ENCODE data around the gene PRR9.
A peak's percentile ranks its signal among the peaks of the same experiment; 100 is the strongest.
"Not testable (repeated sequence)": the region's sequence is repeated elsewhere in the genome, so short reads cannot be mapped to it uniquely, and the experiment has no call there.

Gene PRR9, protein sequence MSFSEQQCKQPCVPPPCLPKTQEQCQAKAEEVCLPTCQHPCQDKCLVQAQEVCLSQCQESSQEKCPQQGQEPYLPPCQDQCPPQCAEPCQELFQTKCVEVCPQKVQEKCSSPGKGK

DNA sequence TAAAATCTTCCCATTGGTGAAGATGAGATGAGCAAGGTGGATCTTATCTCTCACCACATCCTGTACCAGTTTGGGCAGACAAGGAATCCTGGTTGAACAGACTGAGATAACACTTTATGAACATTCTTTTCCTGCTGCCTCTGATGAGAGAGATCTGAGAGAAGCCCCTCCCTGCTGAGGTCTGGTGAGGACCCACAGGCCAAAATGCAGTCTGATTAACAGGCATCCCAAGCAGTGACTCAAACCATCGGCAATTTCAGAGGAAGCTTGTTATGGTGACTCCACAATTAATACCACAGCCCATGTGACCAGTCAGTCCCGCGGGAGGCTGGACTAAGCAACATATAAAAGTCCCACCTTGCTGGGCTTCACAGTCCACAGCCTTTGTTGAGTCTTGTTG, at the start of gene PRR9:
Gene PRR9 (plus strand): TSS at position 373 of the 400 bp plus-strand sequence. CDS start 561 bp downstream, outside the sequence.
- no peak for DNase-seq

DNA sequence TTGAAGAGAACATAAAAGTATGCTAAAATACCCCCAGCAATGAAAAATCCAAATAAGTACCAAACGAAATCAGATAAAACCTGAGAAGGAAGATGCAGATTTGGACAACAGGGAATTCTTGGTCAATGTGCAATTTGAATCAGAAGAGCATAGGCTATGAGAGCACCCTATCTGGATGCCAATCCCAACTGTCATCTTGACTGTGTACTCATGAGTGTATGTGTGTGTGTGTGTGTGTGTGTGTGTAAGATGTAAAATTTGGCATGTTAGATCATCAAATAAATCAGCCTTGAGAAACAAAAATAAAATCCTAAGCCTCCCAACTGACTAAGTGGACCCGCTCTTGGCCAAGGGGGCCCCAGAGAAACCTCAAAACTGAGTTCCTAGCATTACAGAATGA, 48.7 kb upstream of the PRR9 start:
- no peak for DNase-seq

DNA sequence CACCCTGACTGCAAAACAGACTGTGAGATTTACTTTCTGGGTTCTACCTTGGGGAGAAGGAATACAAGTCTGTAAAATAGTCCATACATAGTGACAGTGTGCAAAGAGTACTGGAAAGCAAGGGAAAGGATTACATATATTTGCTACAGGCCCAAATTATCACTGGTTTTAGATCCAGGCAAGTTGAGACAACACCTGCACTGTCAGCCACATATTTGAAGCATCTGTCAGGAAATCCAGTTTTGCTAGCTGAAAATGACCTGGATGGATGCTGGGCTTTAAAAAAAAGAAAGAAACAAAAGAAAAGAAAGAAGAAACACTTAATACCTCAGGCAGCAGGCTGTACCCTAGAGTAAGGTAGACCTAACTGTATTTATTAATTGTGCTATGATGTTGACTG, 42.8 kb upstream of the PRR9 start:
- DNase-seq = no peak

DNA sequence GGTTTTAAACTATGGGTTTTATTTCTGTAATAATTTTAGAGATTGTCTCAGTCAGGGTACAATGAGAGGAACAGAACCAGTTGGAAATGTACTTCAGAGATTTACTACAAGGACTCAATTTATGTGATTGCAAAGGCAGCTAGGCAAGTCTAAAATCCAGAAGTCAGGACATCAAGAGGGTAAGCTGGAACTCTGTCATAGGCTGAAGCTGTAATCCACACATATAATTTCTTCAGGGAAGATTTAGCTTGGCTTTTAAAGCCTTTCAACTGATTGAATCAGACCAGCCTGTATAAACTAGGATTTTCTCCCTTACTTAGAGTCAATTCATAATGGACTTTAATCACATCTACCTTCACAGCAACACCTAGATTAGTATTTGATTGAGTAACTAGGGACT, 38.5 kb upstream of the PRR9 start:
- no peak for DNase-seq

DNA sequence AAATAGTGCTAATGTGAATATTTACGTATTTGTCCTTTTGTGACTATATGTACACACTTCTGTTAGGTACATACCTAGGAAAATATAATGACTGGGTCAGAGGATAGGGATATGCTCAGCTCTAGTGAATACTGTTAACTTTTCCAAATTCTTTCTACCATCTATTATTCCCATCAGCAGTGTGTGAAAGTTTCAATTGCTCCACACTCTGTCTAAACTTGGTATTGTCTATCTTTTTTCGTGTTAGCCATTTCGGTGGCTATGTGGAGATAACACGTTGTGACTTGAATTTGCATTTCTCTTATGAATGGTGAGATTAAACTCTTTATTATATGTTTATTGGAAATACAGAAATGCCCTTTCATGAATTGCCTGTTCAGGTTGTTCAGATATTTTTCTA, 36.8 kb upstream of the PRR9 start:
- no peak for DNase-seq

DNA sequence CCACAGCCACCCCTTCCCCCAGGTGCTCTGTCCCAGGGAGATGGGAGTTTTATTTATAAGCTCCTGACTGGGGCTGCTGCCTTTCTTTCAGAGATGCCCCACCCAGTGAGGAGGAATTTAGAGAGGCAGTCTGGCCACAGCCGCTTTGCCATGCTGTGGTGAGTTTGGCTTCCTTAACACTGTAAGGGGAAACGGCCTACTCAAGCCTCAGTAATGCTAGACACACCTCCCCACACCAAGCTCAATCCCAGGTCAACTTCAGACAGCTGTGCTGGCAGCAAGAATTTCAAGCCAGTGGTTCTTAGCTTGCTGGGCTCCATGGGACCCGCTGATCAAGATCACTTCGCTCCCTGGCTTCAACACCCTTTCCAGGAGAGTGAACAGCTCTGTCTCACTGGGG, 29.1 kb upstream of the PRR9 start:
- not testable (repeated sequence) for DNase-seq

DNA sequence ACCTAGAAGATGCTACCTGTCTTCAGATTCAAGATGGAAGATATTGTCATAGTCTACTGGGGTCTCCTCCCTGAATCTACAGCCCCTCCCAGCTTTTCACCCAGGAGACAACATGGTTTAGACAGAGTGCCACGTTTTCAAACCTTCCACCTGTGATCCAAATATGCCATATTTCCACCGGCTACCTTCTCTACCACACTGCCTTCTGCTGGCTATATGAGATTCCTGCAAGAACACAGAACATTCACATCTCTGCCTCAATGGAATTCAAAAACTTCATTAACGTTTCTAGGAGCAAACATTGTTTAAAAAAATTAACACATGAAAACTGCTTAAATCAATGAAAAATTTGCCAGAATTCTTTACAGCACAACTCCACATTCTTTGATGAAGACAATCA, 27.0 kb upstream of the PRR9 start:
- no peak for DNase-seq

DNA sequence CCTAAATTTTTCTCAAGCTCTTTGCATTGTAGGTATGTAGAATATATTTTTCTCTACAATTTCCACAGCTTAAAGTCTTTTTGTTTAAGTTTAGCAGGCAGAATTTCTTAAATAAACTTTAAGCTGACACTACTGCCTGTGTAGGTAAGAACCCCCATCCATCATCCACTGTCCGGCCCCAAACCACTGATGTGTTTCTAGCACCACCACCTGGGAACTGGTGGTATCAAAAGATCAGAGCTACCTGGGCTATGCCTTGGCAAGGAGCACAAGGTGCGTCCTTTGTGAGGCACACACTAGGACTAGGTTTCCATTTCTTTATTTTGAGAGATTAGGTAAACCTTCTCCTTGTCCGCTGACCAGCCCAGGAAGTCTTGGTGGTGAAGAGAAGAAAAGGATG, 24.7 kb upstream of the PRR9 start:
- DNase-seq = no peak

DNA sequence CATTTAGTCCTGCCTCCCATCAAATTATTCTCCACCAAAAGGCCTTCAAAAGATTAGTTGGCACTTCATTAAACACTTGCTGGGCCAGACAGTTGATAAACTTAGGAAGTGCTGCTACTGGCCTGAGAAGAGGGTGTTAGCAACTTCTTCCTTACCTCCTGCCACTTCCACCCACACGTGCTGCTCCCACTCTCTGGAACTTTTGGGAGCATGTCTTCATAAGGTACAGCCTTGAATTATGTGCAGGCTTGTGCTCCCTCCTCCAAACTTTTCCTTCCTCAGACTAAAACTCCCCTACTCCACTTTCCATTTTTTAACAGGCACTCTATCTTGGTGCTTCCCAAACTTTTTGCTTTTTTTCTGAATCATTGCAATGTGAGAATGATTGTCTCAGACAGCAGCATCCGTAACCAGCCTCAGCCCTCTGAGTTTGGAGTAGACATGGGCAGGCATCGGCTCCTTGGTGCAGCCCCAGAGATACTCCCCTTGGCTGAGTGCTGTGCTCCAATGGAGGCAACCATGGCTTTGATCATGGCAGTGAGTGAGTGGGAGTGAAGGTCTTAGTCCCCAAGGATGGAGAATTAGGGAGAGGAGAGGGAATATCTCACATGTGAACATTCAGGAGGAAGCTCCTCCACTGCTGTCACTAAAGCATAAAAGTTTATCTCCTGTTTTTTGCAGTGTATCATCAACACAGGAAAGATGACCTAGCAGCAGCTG, 22.9 kb upstream of the PRR9 start:
- no peak for DNase-seq

DNA sequence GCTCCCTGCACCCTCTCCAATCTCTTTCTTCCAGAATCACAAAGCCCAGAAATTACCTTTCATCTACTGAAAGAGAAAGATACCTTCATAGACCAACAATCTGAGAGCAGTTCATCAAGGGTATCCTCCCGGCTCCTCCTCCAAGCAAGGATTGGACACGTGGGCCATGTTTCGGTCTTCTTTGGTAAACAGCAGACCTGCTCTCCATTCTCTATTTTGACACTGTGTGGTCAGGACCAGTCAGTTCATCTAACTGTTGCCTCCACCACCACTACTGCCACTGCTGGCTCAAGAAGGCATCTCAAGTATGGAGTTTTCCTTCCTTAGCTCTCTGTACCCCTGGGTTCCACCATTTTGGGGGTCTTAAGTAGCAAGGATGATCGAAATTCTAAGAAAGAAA, 22.2 kb upstream of the PRR9 start:
- no peak for DNase-seq

DNA sequence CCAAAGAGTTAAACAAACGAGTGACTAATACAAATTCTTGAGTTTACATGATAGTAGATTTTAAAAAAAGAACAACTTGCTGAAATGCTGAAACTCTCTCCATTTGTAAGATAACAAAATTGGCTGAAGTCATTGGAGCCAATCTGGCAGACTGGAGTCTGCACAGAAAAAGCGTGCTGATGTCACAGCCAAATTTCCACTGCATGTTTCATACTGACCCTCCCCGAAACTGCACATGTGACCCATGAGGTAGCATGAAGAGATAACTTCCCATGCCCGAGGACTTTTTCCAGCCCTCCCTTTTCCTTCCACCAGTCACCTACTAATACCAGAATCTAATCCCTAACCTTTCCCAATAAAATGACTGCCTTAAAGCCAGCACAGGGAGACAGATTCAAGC, 15.4 kb upstream of the PRR9 start:
- DNase-seq = no peak

DNA sequence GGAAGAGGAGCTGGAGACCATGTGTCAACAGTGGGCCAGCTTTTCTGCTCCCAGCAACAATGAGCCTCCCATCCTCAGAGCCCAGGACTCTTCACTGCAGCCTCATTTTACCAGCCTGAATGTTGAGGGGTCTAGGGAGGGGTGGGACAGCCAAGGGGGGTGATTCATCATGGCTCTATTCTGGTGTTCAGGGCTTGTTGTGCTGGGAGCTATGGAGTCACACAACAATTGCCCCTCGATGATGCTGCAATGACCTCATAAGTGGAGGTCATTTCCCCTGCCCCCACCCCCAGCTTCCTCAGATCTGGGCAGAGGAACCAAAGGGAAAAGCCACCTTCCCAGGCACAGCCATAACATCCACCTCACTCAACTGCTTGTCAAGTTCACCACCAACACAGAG, 14.3 kb upstream of the PRR9 start, which contains the start of gene LELP1:
Gene LELP1 (plus strand): TSS at position 301 of the 400 bp plus-strand sequence. CDS start 1,278 bp downstream, outside the sequence.
- no peak for DNase-seq

DNA sequence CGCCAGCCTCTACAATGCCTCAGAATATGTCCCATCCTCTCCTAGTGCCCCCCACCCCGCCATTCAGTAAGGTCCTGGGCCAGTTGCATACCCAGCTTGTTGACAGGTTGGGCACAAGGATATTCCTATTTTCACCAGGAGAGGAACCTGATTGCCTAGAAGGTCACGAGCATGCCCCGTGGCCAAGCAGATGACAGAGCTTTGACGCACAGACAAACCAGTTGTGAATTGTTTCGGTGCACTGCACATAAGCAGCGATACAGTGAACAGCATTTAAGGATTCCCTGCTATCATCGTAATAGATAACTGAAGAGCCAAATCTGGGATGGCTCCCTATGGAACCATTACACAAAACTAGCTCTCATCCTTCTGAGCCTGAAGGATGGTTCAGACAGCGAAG, 10.8 kb upstream of the PRR9 start:
- DNase-seq = no peak

DNA sequence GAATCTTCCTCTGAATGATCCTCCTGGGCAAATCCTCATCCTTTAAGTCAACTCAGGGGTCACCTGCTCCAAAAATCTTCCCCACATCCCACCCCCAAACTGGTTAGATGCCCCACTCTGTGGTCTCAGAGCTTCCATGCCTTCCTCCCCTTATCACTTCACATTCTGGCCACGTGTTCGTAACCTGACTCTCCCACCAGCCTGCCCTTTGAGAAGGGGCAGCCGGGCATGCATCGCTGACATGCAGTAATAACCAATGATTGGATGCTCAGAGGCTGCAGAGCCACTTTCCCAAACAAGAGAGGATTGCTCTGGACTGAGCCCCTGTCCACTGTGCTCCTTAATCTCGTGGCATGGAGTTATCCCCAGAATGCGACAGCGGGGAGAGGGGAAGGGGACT, 7.2 kb upstream of the PRR9 start:
- no peak for DNase-seq

DNA sequence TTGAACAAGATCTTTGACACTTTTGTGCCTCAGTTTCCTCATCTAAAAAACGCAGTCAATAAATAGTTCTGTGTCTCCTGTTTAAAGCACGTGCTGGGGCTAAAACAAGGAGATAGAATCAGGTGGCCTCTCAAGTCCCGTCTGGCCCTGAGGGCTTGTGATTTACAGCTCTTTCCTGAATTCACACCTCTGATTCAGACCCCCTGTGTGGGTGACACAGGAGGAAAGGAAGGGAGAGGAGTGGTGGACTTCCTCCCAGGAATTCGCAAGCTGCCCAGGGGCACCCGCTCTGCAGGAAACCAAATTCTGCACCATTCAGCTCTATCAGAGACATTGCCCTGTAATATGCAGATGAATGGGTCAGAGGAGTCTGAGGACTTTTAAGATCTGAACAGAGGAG, 5.2 kb upstream of the PRR9 start:
- DNase-seq = no peak

DNA sequence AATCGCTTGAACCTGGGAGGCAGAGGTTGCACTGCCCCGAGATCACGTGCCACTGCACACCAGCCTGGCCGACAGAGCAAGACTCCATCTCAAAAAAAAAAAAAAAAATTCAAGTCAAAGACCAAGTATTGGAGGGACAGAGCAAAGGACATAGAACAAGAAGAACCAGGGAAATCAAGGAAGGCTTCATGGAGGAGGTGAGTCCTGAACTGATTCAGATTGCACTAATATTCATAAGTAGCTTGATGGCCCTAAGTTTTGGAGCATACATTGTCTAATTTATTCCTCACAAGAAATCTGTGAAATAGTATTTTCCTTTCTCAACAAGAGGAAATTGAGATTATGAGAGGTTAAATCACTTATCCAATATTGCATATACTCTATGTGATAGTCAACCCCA, 3.9 kb upstream of the PRR9 start:
- DNase-seq = no peak

DNA sequence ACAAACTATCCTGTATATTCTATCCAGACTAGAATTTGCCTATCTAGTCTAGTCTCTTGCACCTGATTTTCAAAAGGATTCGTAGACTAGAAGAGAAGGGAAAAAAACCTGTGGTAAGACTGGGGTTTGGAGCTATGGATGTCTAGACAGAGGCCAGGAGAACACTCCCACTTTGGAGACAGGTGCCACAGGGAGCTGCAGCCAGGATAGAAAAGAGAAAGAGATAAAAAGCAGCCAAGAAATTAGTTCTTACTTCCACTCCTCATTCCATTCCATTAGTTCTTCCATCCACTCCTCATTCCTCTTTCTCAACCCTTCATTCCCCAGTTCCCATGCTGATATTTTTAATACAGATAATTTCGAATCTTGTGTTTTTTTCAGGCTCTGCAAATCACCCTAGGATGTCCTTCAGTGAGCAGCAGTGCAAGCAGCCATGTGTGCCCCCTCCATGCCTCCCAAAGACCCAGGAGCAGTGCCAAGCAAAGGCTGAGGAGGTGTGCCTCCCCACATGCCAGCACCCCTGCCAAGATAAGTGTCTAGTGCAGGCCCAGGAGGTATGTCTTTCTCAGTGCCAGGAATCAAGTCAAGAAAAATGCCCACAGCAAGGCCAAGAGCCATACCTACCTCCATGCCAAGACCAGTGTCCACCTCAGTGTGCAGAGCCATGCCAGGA, 496 bp downstream of the PRR9 start:
- no peak for DNase-seq

DNA sequence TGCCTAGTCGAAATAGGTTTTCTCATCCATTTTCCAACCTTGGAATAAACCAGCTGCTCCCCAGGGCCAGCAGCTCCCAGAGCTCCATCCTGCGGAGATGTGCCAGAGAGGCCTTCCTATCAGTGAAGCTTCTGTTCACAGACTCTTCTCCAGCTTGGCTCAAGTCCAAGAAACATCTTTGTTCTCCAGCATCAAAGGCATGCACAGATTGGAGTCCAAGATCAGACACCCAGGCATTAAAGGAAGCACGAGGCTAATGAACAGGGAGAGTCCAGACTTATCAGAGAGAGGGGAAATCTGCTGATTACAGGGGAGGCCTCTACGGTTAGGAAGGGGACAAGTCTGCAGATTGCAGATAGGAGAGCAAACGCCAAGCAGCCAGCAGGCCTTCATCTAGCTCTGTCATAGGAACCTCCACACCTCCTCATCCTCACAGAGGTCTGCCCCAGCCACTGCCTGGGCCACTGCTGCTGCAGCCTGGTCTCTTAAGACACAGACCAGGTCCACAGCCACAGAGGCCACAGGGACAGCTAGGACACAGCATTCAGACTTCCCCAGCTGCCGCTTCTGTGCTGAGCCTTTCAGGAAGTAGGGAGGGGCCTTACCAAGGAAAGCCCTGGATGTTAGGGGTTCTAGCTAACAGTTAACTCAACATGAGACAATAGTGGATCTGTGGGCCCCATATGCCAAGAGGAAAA, 3.4 kb downstream of the PRR9 start:
- DNase-seq = no peak

DNA sequence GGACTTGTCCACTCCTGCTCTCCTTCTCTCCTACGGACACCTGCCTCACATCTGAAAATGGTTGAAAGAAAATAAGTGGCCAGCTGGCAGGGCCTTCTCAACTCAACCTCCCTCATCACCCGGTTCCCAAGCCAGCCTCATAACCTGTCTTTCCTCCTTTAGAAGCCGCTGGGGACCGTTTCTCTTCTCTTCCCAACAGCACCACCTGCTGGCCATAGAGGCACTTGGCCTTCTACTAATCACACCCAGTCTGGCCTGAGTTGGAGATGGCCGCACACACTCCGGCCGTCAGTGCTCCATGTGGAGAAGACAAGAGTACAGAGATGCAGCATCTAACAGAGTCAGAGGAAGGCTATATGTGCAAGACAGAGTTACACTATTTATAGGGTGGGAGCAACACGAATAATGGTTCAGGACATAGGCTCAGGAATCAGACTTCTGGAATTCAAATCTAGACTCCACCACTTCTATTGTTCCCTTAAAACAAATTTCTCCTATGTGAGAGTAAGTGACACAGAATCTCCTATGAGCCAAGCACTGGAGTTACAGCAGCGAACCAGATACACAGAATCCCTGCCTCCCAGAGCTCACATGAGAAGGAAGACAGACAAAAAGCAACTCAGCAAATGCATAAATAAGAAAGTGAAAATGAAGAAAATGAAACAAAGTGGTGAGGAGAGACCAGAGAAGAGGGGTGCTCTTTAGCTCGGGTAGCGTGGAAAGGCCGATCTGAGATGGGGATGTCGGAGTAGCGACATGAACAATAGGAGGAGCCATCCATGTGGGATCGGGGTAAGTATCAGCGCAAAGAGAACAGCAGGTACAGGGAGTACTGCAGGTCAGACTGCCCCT, 5.9 kb downstream of the PRR9 start:
- peak; percentile 43 for DNase-seq

DNA sequence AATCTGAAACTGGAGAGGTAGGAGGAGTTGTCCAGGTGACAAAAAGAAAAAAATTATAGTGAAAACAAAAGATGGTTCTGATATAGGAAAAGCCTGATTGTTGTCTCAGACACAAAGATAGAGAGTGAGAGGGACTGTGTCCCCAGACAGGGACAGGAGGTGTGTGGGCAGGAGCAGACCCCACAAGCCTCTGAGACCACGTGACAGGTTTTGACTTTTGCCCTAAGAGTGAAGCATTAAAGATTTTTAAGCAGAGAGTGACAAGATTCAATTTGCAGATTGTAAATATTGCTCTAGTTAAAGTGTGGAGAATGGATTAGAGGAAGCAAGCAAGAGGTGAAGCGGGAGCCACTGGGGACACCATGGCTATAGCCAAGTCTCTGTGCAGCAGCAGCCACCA, 10.4 kb downstream of the PRR9 start:
- DNase-seq = no peak

DNA sequence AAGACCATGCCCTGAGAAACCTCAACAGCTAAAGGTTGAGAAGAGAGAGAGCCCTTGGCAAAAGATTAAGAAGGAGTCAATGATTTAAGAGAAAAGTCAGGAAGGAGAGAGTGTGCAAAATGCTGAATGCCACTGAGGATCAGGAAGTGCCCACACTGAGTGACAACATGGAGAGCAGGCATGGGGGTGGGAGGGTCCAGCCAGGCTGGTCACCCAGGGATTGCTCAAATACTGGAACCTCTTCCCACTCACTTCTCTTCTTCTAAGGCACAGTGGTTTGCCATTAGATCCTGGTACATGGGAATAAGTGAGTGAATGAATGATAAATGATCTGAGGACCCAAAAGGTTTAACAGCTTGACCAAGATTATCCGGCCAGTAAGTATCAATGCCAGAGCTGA, 11.1 kb downstream of the PRR9 start:
- DNase-seq = no peak

DNA sequence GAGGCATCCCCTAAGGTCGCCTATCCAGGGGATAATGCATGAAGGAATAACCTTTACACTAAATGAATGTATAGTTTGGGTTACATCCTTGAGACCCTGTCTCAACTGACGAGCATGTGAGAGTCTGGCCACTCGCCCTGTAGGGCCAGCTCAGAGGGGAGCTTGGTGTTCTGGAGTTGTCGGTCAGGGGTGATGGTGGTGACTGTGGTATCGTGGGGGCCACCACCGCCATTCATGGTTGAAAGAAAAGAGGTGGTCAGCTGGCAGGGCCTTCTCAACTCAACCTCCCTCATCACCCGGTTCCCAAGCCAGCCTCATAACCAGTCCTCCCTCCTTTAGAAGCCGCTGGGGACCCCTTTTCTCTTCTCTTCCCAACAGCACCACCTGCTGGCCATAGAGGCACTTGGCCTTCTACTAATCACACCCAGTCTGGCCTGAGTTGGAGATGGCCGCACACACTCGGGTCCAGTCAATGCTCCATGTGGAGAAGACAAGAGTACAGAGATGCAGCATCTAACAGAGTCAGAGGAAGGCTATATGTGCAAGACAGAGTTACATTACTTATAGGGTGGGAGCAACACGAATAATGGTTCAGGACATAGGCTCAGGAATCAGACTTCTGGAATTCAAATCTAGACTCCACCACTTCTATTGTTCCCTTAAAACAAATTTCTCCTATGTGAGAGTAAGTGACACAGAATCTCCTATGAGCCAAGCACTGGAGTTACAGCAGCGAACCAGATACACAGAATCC, 11.9 kb downstream of the PRR9 start:
- not testable (repeated sequence) for DNase-seq

Measured in activated CD8-positive, alpha-beta memory T cell treated with anti-CD3 and anti-CD28 coated beads, Interleukin-2, amount 50 U/mL, for 4 hours (primary cell).